ENCODE measurements around the gene DRD4.

DNA sequence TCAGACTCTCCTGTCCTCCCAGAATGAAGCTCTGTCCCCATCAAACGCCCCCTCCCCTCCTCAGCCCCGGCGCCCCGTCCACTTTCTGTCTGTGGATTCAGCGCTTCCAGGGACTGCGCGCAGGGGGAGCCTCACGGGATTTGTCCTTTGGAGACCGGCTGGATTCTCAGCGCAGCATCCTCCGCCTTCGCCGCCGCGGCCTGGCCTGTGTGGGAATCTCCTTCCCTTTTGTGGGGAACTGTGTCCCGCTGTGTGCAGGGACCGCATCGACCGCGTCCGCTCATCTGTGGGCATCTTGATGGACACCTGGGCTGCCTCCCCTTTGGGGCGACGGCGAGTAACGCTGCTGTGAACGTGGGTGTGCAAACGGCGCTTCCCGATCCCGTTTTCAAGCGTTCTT is 9.0 kb upstream of the DRD4 start:
- TF ChIP-seq CEBPB (tag; IDR thresholded peaks at IDR 0.05) = no peak
- TF ChIP-seq ZNF24 (IDR thresholded peaks at IDR 0.05) = no peak
- TF ChIP-seq ESRRA (IDR thresholded peaks at IDR 0.05; ENCODE audit: borderline replicate concordance, low read depth) = no peak
- TF ChIP-seq, protein P1, sequence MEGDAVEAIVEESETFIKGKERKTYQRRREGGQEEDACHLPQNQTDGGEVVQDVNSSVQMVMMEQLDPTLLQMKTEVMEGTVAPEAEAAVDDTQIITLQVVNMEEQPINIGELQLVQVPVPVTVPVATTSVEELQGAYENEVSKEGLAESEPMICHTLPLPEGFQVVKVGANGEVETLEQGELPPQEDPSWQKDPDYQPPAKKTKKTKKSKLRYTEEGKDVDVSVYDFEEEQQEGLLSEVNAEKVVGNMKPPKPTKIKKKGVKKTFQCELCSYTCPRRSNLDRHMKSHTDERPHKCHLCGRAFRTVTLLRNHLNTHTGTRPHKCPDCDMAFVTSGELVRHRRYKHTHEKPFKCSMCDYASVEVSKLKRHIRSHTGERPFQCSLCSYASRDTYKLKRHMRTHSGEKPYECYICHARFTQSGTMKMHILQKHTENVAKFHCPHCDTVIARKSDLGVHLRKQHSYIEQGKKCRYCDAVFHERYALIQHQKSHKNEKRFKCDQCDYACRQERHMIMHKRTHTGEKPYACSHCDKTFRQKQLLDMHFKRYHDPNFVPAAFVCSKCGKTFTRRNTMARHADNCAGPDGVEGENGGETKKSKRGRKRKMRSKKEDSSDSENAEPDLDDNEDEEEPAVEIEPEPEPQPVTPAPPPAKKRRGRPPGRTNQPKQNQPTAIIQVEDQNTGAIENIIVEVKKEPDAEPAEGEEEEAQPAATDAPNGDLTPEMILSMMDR (IDR thresholded peaks at IDR 0.05 in 2 of 3, conservative IDR thresholded peaks at IDR 0.05 in 1 of 3; ENCODE audit: insufficient read depth in 2 of 3, low read depth in 1 of 3, low read length in 3 of 3) = no peak
- TF ChIP-seq SIN3A (IDR thresholded peaks at IDR 0.05; ENCODE audit: borderline replicate concordance in 2 of 2, control insufficient read depth in 1 of 2, low read depth in 2 of 2, low read length in 2 of 2) = no peak
- TF ChIP-seq COPS2 (conservative IDR thresholded peaks at IDR 0.05) = no peak
- no peak for TF ChIP-seq TAF15 (IDR thresholded peaks at IDR 0.05; ENCODE audit: low read depth, low read length)
- no peak for TF ChIP-seq EZH2 (IDR thresholded peaks at IDR 0.05; ENCODE audit: borderline replicate concordance, low read depth, low read length)
- TF ChIP-seq, protein P2, sequence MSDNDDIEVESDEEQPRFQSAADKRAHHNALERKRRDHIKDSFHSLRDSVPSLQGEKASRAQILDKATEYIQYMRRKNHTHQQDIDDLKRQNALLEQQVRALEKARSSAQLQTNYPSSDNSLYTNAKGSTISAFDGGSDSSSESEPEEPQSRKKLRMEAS (CRISPR knock-in tag; IDR thresholded peaks at IDR 0.05) = no peak
- no peak for TF ChIP-seq SREBF2 (CRISPR knock-in tag; IDR thresholded peaks at IDR 0.05)
- TF ChIP-seq, protein P3, sequence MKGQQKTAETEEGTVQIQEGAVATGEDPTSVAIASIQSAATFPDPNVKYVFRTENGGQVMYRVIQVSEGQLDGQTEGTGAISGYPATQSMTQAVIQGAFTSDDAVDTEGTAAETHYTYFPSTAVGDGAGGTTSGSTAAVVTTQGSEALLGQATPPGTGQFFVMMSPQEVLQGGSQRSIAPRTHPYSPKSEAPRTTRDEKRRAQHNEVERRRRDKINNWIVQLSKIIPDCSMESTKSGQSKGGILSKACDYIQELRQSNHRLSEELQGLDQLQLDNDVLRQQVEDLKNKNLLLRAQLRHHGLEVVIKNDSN (CRISPR knock-in tag; IDR thresholded peaks at IDR 0.05) = no peak
- TF ChIP-seq RAD21 (CRISPR knock-in tag; conservative IDR thresholded peaks at IDR 0.05 in 1 of 2, IDR thresholded peaks at IDR 0.05 in 1 of 2) = no peak
